ENCODE results near the gene LIMA1.
A peak's percentile ranks its signal among the peaks of the same experiment; 100 is the strongest.
"Not testable (repeated sequence)": the region's sequence is repeated elsewhere in the genome, so short reads cannot be mapped to it uniquely, and the experiment has no call there.

LIMA1 gene

DNA sequence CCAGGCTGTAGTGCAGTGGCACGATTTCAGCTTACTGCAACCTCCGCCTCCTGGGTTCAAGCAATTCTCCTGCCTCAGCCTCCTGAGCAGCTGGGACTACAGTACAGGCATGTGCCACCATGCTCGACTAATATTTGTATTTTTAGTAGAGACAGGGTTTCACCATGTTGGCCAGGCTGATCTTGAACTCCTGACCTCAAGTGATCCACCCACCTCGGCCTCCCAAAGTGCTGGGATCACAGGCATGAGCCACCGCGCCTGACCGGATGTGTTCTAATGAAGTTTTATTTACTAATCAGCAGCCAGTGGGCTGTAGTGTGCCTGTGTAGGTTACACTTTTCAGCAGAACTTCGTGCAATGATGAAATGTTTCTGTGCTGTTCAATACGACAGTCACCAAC, 35.7 kb downstream of the LIMA1 start:
- DNase-seq (ENCODE audit: low spot score): not testable (repeated sequence)

DNA sequence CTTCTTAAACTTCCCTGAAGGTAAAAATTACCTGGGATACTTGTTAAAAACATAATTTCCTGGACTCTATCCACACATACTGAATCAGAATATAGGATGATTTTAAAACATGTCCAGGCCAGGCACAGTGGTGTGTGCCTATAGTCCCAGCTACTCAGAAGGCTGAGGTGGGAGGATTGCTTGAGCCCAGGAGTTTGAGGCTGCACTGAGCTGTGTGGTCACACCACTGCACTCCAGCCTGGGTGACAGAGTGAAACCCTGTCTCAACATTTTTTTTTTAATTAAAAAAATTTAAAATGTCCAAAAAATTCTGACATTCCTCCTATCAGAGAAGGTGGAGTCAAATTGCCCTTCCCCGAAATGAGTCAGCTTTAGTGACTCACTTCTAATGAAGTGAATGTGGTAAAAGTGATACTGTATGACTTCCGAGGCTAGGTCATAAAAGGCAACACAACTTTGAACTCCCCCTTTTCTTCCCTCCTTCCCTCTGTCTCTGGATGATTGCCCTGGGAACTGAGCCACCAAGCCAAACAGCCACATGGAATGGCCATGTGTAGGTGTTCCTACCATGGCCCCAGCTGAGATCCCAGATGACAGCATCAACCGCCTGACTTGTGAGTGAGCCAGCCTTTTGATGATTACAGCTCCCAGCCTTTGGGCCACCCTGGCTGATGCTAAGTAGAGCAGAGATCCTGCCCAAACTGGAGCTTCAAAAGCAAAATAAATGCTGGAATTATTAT, 36.3 kb downstream of the LIMA1 start:
- DNase-seq (ENCODE audit: low spot score): peak; percentile 97

- DNase-seq (ENCODE audit: low spot score): peak; percentile 87
Measured at GRCh38 chr12:50246197-50246865, 37.0 kb downstream of the LIMA1 start.

GRCh38 chr12:50243507-50243906, 39.8 kb downstream of the LIMA1 start:
- DNase-seq (ENCODE audit: low spot score): no peak

DNA sequence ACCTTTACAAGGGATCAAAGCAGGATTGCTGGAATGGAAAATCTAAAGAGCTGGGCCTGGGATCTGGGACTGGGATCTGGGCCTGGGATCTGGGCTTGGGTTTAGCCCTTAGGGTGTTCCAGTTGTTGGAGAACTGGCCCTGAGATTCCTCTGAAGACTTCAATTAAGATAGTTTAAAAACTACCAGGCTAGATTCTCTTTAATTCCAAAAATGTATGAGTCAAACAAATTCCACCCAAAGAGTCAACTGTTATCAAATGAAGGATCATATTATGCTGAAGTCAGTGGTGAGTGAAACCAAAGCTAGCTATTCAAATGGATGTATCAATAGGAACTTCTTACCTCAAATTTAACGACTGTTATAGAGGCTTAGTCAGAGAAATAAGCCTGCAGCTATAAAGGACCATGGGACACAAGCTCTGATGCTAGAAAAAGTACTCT, 40.5 kb downstream of the LIMA1 start:
- no peak for DNase-seq (ENCODE audit: low spot score)

GRCh38 chr12:50241178-50241577, 42.1 kb downstream of the LIMA1 start:
- no peak for DNase-seq (ENCODE audit: low spot score)

GRCh38 chr12:50240792-50241114, 42.6 kb downstream of the LIMA1 start:
- no peak for DNase-seq (ENCODE audit: low spot score)

DNA sequence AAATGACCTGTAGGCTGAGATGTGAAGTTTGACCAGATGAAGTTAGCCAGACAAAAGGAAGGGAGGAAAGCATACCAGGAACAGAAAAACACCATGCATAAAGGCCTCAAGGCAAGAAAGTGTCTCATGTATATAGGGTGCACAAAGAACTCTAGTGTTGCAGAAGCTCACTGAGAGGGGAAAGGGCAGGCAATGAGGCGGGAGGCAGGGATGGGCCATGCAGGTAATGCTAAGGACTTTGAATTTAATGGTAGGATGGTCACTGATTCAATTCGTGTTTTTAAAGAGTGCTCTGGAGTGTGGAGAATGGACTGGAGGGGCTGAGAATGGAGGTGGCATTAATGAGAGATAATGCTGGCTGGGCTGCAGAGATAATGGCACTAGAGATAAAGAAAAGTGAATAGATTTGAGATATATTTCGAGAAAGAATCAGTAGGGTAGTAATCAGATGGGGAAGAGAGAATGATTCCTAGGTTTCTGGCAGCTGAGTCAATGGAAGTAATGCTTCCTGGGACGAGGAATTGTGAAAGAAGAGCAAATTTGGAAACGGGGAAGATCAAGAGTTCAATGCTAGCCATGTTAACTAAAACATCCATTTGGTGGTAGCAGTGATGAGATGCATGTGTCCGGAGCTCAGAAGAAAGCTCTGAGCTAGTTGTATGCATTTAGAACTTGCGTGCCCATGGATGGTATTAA, 43.1 kb downstream of the LIMA1 start:
- DNase-seq (ENCODE audit: low spot score): no peak

GRCh38 chr12:50239355-50239891, 43.9 kb downstream of the LIMA1 start:
- no peak for DNase-seq (ENCODE audit: low spot score)

DNA sequence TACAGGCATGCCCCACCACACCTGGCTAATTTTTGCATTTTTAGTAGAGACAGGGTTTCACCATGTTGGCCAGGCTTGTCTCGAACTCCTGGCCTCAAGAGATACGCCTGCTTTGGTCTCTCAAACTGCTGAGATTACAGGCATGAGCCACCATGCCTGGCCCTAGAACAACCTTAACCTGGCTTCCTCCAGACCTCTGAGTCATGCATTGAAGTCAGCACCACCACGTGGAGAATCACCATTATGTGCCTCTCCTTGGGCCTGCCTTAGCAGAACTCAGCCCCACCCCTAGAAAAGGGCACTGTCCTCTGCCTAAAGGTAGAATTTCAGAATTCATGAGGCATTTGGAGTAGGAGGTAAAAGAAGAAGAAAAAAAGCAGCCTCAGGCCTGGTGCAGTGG, 49.0 kb downstream of the LIMA1 start:
- DNase-seq (ENCODE audit: low spot score): no peak

DNA sequence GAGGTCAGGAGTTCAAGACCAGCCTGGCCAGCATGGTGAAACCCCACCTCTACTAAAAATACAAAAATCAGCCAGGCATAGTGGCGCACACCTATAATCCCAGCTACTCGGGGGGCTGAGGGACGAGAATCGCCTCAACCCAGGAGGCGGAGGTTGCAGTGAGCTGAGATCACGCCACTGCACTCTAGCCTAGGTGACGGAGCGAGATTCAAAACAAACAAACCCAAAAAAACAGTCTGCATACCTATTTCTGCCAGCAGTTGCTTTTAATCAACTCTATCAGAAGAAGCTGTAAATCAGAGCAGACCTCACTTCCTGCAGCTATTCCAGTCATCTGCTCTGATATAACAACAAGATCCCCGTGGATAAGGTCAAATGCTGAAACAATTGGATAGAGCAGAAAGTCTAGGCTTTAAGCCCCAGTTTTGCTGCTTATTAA, 50.5 kb downstream of the LIMA1 start:
- no peak for DNase-seq (ENCODE audit: low spot score)

DNA sequence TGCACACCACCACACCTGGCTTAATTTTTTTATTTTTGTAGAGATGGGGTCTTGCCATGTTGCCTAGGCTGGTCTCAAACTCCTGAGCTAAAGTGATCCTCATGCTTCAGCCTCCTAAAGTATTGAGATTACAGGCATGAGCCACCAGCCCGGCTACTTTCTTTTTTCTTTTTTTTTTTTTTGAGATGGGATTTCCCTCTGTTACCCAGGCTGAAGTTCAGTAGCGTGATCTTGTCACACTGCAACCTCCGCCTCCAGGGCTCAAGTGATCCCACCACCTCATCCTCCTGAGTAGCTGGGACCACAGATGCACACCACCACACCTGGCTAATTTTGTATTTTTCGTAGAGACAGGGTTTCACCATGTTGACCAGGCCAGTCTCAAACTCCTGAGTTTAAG, 51.1 kb downstream of the LIMA1 start:
- DNase-seq (ENCODE audit: low spot score): no peak

GRCh38 chr12:50231346-50231745, 52.0 kb downstream of the LIMA1 start:
- peak; percentile 70 for DNase-seq (ENCODE audit: low spot score)

DNA sequence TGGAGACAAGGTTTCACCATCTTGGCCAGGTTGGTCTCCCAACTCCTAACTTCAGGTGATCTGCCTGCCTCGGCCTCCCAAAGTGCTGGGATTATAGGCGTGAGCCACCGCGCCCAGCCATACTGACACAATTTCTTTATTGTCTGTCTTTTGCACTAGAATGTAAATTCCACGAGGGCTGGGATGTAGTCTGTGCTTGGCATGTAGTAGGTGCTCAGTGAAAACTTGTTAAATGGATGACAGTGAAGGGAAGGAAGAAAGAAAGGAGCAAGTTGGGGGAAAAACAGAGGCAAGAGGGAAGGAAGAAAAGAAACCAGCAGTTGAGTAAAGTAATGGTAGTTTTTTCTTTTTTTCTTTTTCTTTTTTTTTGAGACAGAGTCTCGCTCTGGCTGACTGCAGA, 53.1 kb downstream of the LIMA1 start:
- no peak for DNase-seq (ENCODE audit: low spot score)

DNA sequence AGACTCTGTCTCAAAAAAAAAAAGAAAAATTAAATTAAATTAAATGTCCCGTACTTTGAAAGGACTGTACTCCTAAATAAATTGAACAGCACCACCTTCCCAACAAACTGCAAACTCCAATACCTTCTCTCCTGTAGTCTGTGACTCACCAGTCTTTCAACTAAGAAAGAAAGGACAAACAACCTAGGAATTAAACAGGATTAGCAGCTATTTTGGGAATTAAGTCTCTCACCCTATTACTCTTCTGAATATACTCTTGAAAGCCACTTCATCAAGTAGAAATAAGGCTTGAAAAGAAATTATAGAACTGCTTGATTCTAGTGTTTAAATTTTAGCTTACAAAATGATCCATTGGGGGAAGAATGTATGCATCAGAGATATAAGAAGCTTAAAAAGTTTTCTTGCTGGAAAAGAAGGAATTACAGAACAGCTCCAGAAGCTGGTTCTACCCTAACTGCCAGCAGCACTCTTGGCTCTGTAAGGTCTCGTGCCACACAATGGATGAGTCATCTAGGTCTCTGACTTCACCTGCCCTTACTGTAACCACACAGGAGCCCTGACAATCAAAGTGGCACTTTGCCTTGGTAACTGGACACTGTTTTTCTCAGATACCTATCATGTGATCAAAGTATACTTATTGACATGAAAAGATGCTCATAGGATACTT, 59.2 kb downstream of the LIMA1 start:
- DNase-seq (ENCODE audit: low spot score): no peak

GRCh38 chr12:50222275-50222783, 61.0 kb downstream of the LIMA1 start:
- peak; percentile 85 for DNase-seq (ENCODE audit: low spot score)

DNA sequence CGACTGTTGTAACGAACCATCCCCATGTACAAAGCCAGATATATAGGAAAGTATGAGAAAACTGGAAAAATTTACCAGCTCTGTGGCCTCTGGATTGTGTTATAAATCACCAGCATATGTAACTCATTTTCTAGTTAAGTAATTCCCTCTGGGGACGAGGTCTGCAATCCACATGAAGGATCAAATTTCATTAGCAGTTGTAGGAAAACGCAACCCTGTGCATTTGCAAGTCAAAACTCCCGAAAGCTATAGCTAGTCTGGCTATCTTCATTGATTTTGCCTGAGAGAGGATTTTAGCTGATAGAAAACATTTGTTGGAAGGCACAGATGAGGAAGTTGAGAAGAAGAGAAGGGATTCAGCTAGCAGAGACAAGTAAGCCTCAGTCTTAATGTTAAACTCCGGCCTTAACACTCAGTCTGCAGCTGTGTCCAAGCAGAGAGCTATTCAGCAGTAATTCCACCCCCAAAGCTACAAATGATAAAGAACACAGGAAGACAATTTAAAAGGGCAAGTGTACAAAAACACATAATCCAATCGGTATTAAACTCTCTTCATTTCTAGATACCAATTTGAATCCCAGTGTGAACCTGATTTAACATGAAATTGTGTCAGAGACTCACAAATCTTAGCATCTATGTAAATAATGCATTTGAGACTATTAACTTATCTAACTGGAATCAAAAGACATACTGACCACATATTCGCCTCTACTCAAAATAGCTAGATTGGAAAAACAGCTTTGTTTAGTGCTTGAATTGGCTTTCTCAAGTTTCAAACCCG, 61.9 kb downstream of the LIMA1 start:
- DNase-seq (ENCODE audit: low spot score): peak; percentile 60

DNA sequence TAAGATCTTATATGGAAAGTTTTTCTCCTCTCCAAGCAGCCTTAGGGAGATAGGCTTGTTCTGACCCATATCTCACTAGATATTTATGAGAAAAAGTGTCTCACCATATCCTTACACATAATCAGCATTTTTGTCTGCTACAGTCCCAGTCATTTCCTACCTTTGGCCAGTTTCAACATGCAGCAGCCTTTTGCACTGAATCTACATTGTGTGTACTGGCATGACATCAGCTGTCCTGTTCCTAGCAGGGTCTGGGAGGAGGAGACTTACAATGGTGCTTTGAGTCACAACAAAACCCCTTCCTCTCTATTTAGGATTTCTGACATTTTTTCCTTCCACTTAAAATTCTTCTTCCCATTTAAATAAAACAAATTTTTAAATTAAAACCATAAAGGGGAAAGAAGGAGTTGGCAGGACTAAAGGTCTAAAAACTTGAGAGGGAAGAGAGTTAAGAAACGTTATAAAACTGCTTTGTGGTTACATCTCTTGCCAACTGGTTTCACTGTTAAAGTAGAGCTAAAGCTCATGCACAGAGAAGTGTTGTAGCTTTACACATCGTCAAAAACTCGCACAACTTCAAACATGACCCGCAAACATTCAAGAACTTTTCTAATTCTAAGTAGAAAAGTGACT, 62.8 kb downstream of the LIMA1 start:
- DNase-seq (ENCODE audit: low spot score): no peak

- no peak for DNase-seq (ENCODE audit: low spot score)
Measured at GRCh38 chr12:50219544-50219943, 63.8 kb downstream of the LIMA1 start.

DNA sequence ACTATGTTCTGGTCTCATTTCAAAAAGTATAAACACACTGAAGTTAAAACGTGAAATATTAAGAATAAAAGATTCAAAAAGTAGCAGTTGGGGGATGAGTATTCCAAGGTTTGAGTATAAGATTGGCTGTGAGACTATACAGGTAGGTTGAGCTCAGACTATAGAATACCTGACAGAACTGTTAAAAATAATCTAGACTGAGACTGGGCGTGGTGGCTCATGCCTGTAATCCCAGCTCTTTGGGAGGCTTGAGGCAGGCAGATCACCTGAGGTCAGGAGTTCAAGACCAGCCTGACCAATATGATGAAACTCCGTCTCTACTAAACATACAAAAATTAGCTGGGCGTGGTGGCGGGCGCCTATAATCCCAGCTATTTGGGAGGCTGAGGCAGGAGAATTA, 64.3 kb downstream of the LIMA1 start:
- DNase-seq (ENCODE audit: low spot score): not testable (repeated sequence)

GRCh38 chr12:50218386-50218785, 64.9 kb downstream of the LIMA1 start:
- DNase-seq (ENCODE audit: low spot score): no peak

Data from cerebellar cortex (tissue), 1 donor.